22Rv1 (cell line): Measurements from ENCODE around the gene MGAT5.

ENCODE experiments used
- ZFX ChIP-seq: fragments of 450-650 bp; IDR thresholded peaks from 2 replicates; pipeline ENCODE4 v1.6.1; 2017; ENCODE audit warnings: antibody characterized with exemption, borderline replicate concordance
- TF ChIP-seq, protein P1 (sequence below): fragments of 450-650 bp; IDR thresholded peaks from 2 replicates; pipeline ENCODE4 v1.5.1; 2017; ENCODE audit warnings: mild to moderate bottlenecking

DNA sequence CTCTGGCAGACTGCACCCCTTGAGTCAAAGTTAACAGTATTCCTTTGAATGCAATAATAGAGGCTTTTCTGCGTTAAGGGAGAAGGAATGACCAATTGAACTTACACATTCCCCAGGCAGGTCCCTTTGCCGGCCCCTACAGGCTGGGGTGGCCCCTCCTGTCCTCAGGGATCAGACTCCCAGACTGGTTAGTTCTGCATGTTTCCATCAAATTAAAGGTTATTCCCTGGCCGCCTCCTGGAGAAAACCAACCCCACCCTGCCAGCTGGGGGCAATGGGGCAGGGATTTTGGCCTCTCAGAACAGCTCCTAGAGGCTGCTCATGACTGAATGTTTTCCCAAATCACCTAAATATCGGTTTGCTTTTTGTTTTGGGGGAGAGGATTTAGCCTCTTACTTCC is 199.6 kb downstream of the MGAT5 start:
- TF ChIP-seq, protein P1, sequence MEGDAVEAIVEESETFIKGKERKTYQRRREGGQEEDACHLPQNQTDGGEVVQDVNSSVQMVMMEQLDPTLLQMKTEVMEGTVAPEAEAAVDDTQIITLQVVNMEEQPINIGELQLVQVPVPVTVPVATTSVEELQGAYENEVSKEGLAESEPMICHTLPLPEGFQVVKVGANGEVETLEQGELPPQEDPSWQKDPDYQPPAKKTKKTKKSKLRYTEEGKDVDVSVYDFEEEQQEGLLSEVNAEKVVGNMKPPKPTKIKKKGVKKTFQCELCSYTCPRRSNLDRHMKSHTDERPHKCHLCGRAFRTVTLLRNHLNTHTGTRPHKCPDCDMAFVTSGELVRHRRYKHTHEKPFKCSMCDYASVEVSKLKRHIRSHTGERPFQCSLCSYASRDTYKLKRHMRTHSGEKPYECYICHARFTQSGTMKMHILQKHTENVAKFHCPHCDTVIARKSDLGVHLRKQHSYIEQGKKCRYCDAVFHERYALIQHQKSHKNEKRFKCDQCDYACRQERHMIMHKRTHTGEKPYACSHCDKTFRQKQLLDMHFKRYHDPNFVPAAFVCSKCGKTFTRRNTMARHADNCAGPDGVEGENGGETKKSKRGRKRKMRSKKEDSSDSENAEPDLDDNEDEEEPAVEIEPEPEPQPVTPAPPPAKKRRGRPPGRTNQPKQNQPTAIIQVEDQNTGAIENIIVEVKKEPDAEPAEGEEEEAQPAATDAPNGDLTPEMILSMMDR = no peak
- TF ChIP-seq ZFX = no peak
